Gastrocnemius medialis (tissue), 4 donors: ENCODE results near the gene CCDC187.

ENCODE experiments used
- CTCF ChIP-seq, 5 experiments: fragments of 450-650 bp in 3 of 5; fragments of 200-600 bp in 2 of 5; sonication (generic) in 2 of 5; IDR thresholded peaks in 4 of 5; conservative IDR thresholded peaks in 1 of 5; 1 replicate in 4 of 5; 2 replicates in 1 of 5; pipeline ENCODE4 v1.5.1; 2016 to 2019; ENCODE audit warnings: antibody characterized with exemption in 5 of 5, mild to moderate bottlenecking in 3 of 5, moderate library complexity in 3 of 5
- POLR2A ChIP-seq, 2 donors: fragments of 450-650 bp; IDR thresholded peaks; one replicate each; pipeline ENCODE4 v1.6.1; 2017; ENCODE audit warnings: antibody characterized with exemption in 2 of 2, mild to moderate bottlenecking in 2 of 2, moderate library complexity in 2 of 2

DNA sequence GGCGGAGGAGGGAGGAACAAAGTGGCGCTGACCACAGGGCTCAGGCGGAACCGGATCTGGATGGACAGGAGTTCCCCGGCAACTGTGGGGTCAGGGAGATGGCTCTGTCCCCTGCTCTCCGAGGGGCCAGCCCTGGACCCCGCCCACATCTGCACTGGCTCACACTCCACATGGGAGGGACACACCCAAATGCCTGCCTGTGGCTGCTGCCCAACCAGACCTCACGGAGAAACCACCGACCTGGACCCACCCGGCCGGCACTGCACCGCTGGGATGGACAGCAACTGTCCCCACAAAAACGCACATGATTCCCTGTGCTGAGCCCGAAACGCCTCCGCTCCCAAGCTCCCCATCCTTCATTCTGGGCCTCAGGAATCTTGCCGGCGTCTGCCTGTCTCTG is 4.8 kb downstream of the CCDC187 start:
- TF ChIP-seq CTCF (IDR thresholded peaks at IDR 0.05 in 4 of 5, conservative IDR thresholded peaks at IDR 0.05 in 1 of 5) = no peak
- TF ChIP-seq POLR2A (IDR thresholded peaks at IDR 0.05) = no peak
